B cell (primary cell): ENCODE results near the gene ERBB4. TPM values are rescaled to one million over a fixed set of nuclear protein-coding genes. Genes with fewer than 3 reads are reported as not detected.

Experiments
- ATAC-seq: fragments of 200-7000 bp; cut with Tn5 transposase; one replicate; pipeline ENCODE4 v1.10.0; 2021; ENCODE audit warnings: low read depth, mild to moderate bottlenecking, moderate number of reproducible peaks, moderate library complexity
- CTCF ChIA-PET: fragments of 350-600 bp; sonication (Branson Sonifier 250); formaldehyde crosslinking; loops from one replicate; lab custom pipeline; 2021; ENCODE audit warnings: antibody characterized with exemption, inconsistent platforms; lab: Charles Lee
- POLR2A ChIA-PET: fragments of 350-600 bp; sonication (Branson Sonifier 250); formaldehyde crosslinking; loops from one replicate; lab custom pipeline; 2021; ENCODE audit warnings: antibody characterized with exemption; lab: Charles Lee
- DNase-seq: peaks from one replicate; pipeline ENCODE4 v3.0.0; 2013
- H2AFZ ChIP-seq: 2 replicates; pipeline ENCODE4 v1.6.1; 2012; ENCODE audit warnings: mild to moderate bottlenecking, low read depth, low read length; ENCODE audit not compliant: insufficient read depth, poor library complexity, severe bottlenecking
- H3K27ac ChIP-seq, 2 donors: 1 replicate in 1 of 2; 2 replicates in 1 of 2; pipeline ENCODE4 v1.5.1; 2012 to 2013; ENCODE audit warnings: low read length in 2 of 2, mild to moderate bottlenecking in 2 of 2, moderate library complexity in 1 of 2
- H3K27me3 ChIP-seq, 4 experiments: fragments of 200-600 bp in 1 of 4; sonication (generic) in 1 of 4; replicated peaks in 1 of 4; 1 replicate in 2 of 4; 2 replicates in 2 of 4; pipeline versions ENCODE4 v1.6.1 to v1.7.0; 2013 to 2016; ENCODE audit warnings: low read length in 3 of 4, mild to moderate bottlenecking in 2 of 4, mixed read lengths in 1 of 4, moderate library complexity in 1 of 4; ENCODE audit not compliant: insufficient read depth in 4 of 4, control insufficient read depth in 3 of 4; ENCODE audit errors: control extremely low read depth in 1 of 4
- H3K36me3 ChIP-seq, 2 experiments: replicated peaks in 1 of 2; 1 replicate in 1 of 2; 2 replicates in 1 of 2; pipeline versions ENCODE4 v1.6.1 to v1.7.1; 2013; ENCODE audit warnings: low read length in 1 of 2; ENCODE audit not compliant: insufficient read depth in 2 of 2, control insufficient read depth in 1 of 2; ENCODE audit errors: control extremely low read depth in 1 of 2, extremely low read depth in 1 of 2
- H3K4me1 ChIP-seq, 2 donors: fragments of 200-600 bp in 1 of 2; sonication (generic) in 1 of 2; 1 replicate in 1 of 2; 2 replicates in 1 of 2; pipeline versions ENCODE4 v1.5.1 to v1.6.1; 2013 to 2017; ENCODE audit warnings: low read length in 2 of 2; ENCODE audit not compliant: control insufficient read depth in 2 of 2, insufficient read depth in 2 of 2
- H3K4me2 ChIP-seq: replicated peaks from 2 replicates; pipeline ENCODE3; 2012; ENCODE audit warnings: mild to moderate bottlenecking, low read depth, low read length; ENCODE audit not compliant: poor library complexity, severe bottlenecking
- H3K4me3 ChIP-seq, 5 experiments: fragments of 200-600 bp in 1 of 5; sonication (generic) in 1 of 5; 1 replicate in 3 of 5; 2 replicates in 2 of 5; pipeline versions ENCODE4 v1.5.1 to v1.7.0; 2011 to 2016; ENCODE audit warnings: low read length in 4 of 5, mild to moderate bottlenecking in 4 of 5, low read depth in 2 of 5, control low read depth in 1 of 5, moderate library complexity in 1 of 5; ENCODE audit not compliant: insufficient read depth in 1 of 5; ENCODE audit errors: control extremely low read depth in 1 of 5, extremely low read depth in 1 of 5
- H3K79me2 ChIP-seq: fragments of 200-600 bp; sonication (generic); one replicate; pipeline ENCODE4 v1.6.0; 2016; ENCODE audit warnings: low read length; ENCODE audit not compliant: control insufficient read depth, insufficient read depth
- H3K9ac ChIP-seq: fragments of 200-600 bp; sonication (generic); 2 replicates; pipeline ENCODE4 v1.6.1; 2017; ENCODE audit warnings: mild to moderate bottlenecking, low read length, moderate library complexity
- H3K9me3 ChIP-seq, 3 donors: one replicate each; pipeline versions ENCODE4 v1.6.1 to v1.7.1; 2013; ENCODE audit warnings: low read length in 2 of 3; ENCODE audit not compliant: control insufficient read depth in 2 of 3, insufficient read depth in 1 of 3; ENCODE audit errors: control extremely low read depth in 1 of 3
- H4K20me1 ChIP-seq: 2 replicates; pipeline ENCODE4 v1.6.0; 2012; ENCODE audit warnings: mild to moderate bottlenecking, low read length; ENCODE audit not compliant: insufficient read depth, control insufficient read depth, poor library complexity, severe bottlenecking
- H3K27ac Mint-ChIP-seq: one replicate; pipeline ENCODE4 v1.8.0; 2021; ENCODE audit warnings: mixed read lengths
- H3K27me3 Mint-ChIP-seq: one replicate; pipeline ENCODE4 v1.8.0; 2021; ENCODE audit warnings: mixed read lengths
- H3K4me1 Mint-ChIP-seq: one replicate; pipeline ENCODE4 v1.8.0; 2021; ENCODE audit warnings: mixed read lengths
- H3K4me3 Mint-ChIP-seq: one replicate; pipeline ENCODE4 v1.8.0; 2021; ENCODE audit warnings: mixed read lengths
- H3K9me3 Mint-ChIP-seq: one replicate; pipeline ENCODE4 v1.8.0; 2022; ENCODE audit warnings: mixed read lengths; ENCODE audit not compliant: insufficient read depth
- EZH2 ChIP-seq: IDR thresholded peaks from 2 replicates; pipeline ENCODE4 v1.6.1; 2012; ENCODE audit warnings: borderline replicate concordance, low read depth, mild to moderate bottlenecking, moderate library complexity, low read length; ENCODE audit not compliant: insufficient read depth, poor library complexity, severe bottlenecking
- WGBS: methylation state at CpG from one replicate; pipeline ENCODE4 v1.1.5; 2013; ENCODE audit warnings: missing lambda C conversion rate; ENCODE audit not compliant: insufficient coverage; 5-methylcytosine and 5-hydroxymethylcytosine counted together
- intact Hi-C: fragments of 100-400 bp; cut with micrococcal nuclease; formaldehyde crosslinking; loops from one replicate; pipeline ENCODE4 v1.10.0; 2022
- polyA plus RNA-seq: library from polyadenylated mRNA; depleted of rRNA; stranded (reverse); fragments of >200 nt; gene quantifications from 2 replicates; pipeline ENCODE4 v1.2.3, GENCODE V29; 2012
- total RNA-seq, 2 donors: library from RNA; stranded (reverse); fragments of 120-200 nt in 1 of 2; gene quantifications; 1 replicate in 1 of 2; 2 replicates in 1 of 2; pipeline versions ENCODE4 v1.2.3 to v1.2.4, GENCODE V29; 2013 to 2022
- TF ChIP-seq, protein P1 (sequence below): fragments of 200-600 bp; IDR thresholded peaks from one replicate; pipeline ENCODE4 v1.8.0; 2022; ENCODE audit warnings: antibody characterized with exemption, mild to moderate bottlenecking

The ERBB4 gene
- total and polyA plus RNA-seq, 2 donors (not counting 1 experiment from before 2014, with no cell fraction given) = not detected

DNA sequence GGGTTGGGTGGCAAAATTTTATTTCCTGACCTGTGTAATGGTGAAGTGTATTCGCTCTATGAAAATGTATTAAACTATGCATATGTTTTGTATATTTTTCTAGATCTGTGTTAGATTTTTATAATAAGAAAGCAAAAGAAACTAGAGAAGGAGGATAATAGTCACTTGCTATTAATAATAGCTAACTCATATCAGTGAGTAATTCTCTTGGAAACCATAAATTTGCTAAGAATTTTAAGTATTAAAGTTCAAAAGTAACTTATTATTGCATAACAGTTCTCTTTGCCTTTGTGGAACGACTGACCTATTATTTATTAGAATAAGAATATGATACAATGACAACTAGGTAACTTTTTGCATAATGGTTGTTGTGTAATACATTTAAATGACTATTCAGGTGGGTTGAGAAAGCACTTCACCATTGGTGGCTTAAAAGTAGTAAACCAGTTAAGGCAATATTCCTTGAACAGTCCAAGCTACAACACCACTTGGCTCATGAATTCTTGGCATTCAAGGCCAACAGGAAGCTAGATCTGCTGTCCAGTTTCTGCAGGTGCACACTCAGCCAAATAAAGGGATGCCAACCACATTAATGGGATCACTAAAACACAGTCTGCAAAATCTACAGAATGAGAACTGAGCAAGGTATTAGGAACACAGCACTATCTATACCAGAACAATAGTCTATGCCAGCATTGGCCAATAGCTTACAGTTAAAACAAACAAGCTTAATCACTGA is 1060.9 kb downstream of the ERBB4 start:
- no CpG with 5 or more reads among the region's 2 CpGs for WGBS
- Mint-ChIP-seq H3K27me3 (no peaks in the 10 kb centered on the region), H3K4me3 (no peak overlapping the region), H3K27ac (no peak overlapping the region), H3K4me1 (no peaks in the 10 kb centered on the region), H3K9me3 (no peaks in the 10 kb centered on the region)
- Histone ChIP-seq H3K27ac (no peak overlapping the region), H3K27me3 (no peaks in the 10 kb centered on the region), H3K4me1 (no peaks in the 10 kb centered on the region), H4K20me1 (no peaks in the 10 kb centered on the region), H3K79me2 (no peaks in the 10 kb centered on the region), H2AFZ (no peak overlapping the region), H3K4me3 (no peak overlapping the region), H3K9ac (no peak overlapping the region), H3K36me3 (no peaks in the 10 kb centered on the region), H3K4me2 (no peak overlapping the region), H3K9me3 (no peaks in the 10 kb centered on the region)
- ATAC-seq = no peak
- CTCF ChIA-PET = interaction anchor here (1.8 kb wide), 1 partner anchor 22 kb away, joined by 5 read pairs; no protein-coding TSS in a partner anchor
- DNase-seq = no peak
- POLR2A ChIA-PET = no interaction called here
- TF ChIP-seq EZH2 = no peak
- TF ChIP-seq, protein P1, sequence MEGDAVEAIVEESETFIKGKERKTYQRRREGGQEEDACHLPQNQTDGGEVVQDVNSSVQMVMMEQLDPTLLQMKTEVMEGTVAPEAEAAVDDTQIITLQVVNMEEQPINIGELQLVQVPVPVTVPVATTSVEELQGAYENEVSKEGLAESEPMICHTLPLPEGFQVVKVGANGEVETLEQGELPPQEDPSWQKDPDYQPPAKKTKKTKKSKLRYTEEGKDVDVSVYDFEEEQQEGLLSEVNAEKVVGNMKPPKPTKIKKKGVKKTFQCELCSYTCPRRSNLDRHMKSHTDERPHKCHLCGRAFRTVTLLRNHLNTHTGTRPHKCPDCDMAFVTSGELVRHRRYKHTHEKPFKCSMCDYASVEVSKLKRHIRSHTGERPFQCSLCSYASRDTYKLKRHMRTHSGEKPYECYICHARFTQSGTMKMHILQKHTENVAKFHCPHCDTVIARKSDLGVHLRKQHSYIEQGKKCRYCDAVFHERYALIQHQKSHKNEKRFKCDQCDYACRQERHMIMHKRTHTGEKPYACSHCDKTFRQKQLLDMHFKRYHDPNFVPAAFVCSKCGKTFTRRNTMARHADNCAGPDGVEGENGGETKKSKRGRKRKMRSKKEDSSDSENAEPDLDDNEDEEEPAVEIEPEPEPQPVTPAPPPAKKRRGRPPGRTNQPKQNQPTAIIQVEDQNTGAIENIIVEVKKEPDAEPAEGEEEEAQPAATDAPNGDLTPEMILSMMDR = no peak
- intact Hi-C loops = no loop called here

DNA sequence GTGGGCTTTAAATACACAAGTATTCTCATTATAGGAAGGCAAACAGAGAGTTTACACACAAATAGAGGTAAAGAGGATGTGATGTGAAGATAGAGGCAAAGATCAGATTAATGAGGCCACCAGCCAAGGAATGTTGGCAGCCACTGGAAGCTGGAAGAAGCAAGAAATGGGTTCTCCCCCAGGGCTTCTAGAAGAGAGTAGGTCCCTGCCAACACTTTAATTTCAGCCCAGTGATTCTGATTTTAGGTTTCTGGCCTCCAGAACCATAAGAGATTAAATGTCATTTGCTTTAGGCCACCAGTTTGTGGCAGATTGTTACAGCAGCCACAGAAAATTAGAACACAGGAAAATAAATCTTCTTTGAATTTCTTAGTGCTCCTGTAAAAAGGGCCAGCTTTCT is 1065.5 kb downstream of the ERBB4 start:
- TF ChIP-seq, protein P1 = no peak
- TF ChIP-seq EZH2 = no peak
- Histone ChIP-seq H3K36me3 (no peaks in the 10 kb centered on the region), H3K27ac (no peak overlapping the region), H3K9ac (no peak overlapping the region), H3K9me3 (no peaks in the 10 kb centered on the region), H3K4me3 (no peak overlapping the region), H3K79me2 (no peaks in the 10 kb centered on the region), H2AFZ (no peak overlapping the region), H3K4me2 (no peak overlapping the region), H3K4me1 (no peaks in the 10 kb centered on the region), H3K27me3 (no peaks in the 10 kb centered on the region), H4K20me1 (no peaks in the 10 kb centered on the region)
- H3K4me1 Mint-ChIP-seq = no peaks in the 10 kb centered on the region
- H3K27me3 Mint-ChIP-seq = no peaks in the 10 kb centered on the region
- H3K27ac Mint-ChIP-seq = no peak overlapping the region
- ChIA-PET CTCF (no interaction called here), POLR2A (no interaction called here)
- ATAC-seq (no peak), DNase-seq (no peak)
- intact Hi-C loops = no loop called here
- H3K9me3 Mint-ChIP-seq = no peaks in the 10 kb centered on the region
- H3K4me3 Mint-ChIP-seq = no peak overlapping the region
